Activated CD4-positive, alpha-beta memory T cell treated with anti-CD3 and anti-CD28 coated beads, Interleukin-2, amount 10 ng/mL, durations not matched to agents 7 days and 5 days (primary cell): ENCODE results near the gene CCDC93. TPM values are rescaled to one million over a fixed set of nuclear protein-coding genes. Genes with fewer than 3 reads are reported as not detected.

Experiments used
- CTCF ChIA-PET: fragments of 350-600 bp; sonication (Branson Sonifier 250); formaldehyde crosslinking; loops from one replicate; lab custom pipeline; 2021; ENCODE audit warnings: antibody characterized with exemption, inconsistent platforms; lab: Charles Lee
- POLR2A ChIA-PET: fragments of 350-600 bp; sonication (Branson Sonifier 250); formaldehyde crosslinking; loops from one replicate; lab custom pipeline; 2021; ENCODE audit warnings: antibody characterized with exemption; lab: Charles Lee
- DNase-seq: peaks from one replicate; pipeline ENCODE4 v3.0.0-alpha.2; 2020
- H3K27ac Mint-ChIP-seq: one replicate; pipeline ENCODE4 v1.8.0; 2021; ENCODE audit warnings: mild to moderate bottlenecking, mixed read lengths
- H3K27me3 Mint-ChIP-seq: one replicate; pipeline ENCODE4 v1.8.0; 2021; ENCODE audit warnings: mixed read lengths
- H3K36me3 Mint-ChIP-seq: one replicate; pipeline ENCODE4 v1.8.0; 2021; ENCODE audit warnings: low read depth, mixed read lengths
- H3K4me1 Mint-ChIP-seq: one replicate; pipeline ENCODE4 v1.8.0; 2021; ENCODE audit warnings: mixed read lengths
- H3K4me3 Mint-ChIP-seq: one replicate; pipeline ENCODE4 v1.8.0; 2021; ENCODE audit warnings: mild to moderate bottlenecking, mixed read lengths
- H3K9me3 Mint-ChIP-seq: one replicate; pipeline ENCODE4 v1.8.0; 2021; ENCODE audit warnings: mixed read lengths
- total RNA-seq, 2 experiments: library from RNA; stranded (reverse); gene quantifications; one replicate each; pipeline ENCODE4 v1.2.3, GENCODE V29; 2021

The CCDC93 gene
- total RNA-seq, 2 experiments from 2014 or later: 35.0 to 35.6 TPM

DNA sequence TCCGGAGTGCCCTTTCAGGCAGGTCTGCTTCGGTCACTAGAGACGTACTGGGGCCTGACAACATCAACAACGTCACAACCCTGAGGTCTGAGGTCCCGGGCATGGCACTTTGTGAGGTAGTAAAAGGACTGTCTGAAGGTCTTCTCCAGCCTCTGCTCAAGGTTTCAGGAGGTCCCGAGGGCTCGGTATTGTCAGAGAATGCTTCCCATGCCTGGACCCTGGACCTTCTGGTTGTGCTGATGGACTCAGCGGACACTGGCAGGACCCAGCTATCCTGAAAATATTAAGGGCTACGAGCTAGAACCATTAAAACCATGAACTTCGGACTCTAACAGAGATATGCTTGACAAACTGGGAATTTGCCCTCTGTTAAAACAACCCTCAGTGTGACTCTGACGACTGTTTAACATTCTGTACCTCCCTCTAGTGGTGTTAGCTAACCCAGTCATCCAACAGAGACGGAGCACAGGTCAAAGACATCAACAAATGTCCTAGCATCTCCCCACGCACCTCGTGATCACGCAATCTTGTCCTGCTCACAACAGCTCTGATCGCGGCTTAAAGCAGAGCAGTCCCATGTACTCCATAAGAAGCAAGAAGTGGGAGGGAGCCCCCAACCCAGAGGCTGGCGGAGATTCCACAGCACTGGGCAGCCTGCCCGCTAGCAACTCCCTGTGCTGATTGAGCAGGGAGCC, 96.5 kb downstream of the CCDC93 start:
- no peaks in the 10 kb centered on the region for H3K27me3 Mint-ChIP-seq

GRCh38 chr2:117902933-117903332, 110.9 kb downstream of the CCDC93 start:
- no peaks in the 10 kb centered on the region for H3K27me3 Mint-ChIP-seq
- POLR2A ChIA-PET: no interaction called here
- no peaks in the 10 kb centered on the region for H3K4me1 Mint-ChIP-seq
- no peak for DNase-seq
- H3K4me3 Mint-ChIP-seq: no peak overlapping the region
- peaks cover 2% of the 10 kb centered on the region for H3K9me3 Mint-ChIP-seq
- CTCF ChIA-PET: no interaction called here
- H3K36me3 Mint-ChIP-seq: no peaks in the 10 kb centered on the region
- no peak overlapping the region for H3K27ac Mint-ChIP-seq

More for the DNA sequence above, 96.5 kb downstream of the CCDC93 start:
- POLR2A ChIA-PET: no interaction called here
- Mint-ChIP-seq H3K36me3 (peaks cover 71% of the 10 kb centered on the region), H3K4me1 (no peaks in the 10 kb centered on the region), H3K27ac (no peak overlapping the region), H3K4me3 (no peak overlapping the region), H3K9me3 (peaks cover 3% of the 10 kb centered on the region)
- no peak for DNase-seq
- CTCF ChIA-PET: no interaction called here

GRCh38 chr2:117888897-117889296, 125.0 kb downstream of the CCDC93 start:
- ChIA-PET CTCF (no interaction called here), POLR2A (no interaction called here)
- Mint-ChIP-seq H3K4me3 (no peak overlapping the region), H3K4me1 (no peaks in the 10 kb centered on the region), H3K36me3 (no peaks in the 10 kb centered on the region), H3K9me3 (peaks cover 5% of the 10 kb centered on the region), H3K27me3 (peaks cover 8% of the 10 kb centered on the region), H3K27ac (no peak overlapping the region)
- DNase-seq: no peak

DNA sequence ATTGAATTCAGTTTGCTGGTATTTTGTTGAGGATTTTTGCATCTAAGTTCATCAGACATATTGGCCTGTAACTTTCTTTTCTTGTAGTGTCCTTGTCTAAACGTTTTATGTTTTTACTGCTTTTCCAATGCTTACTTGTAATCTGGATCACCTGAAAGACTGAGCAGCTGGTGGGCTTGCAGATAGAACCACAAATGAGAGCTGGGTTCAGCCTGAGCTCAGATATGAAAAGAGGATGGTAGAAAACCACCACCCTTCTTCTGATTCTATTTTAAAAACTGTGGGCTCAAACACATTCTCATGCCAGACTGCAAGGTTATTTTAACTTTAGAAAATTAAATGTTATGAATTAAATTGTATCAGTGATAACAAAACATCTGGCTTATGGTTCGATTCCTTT, 128.6 kb downstream of the CCDC93 start:
- no peaks in the 10 kb centered on the region for H3K4me1 Mint-ChIP-seq
- ChIA-PET CTCF (no interaction called here), POLR2A (no interaction called here)
- H3K9me3 Mint-ChIP-seq: peaks cover 16% of the 10 kb centered on the region
- H3K36me3 Mint-ChIP-seq: no peaks in the 10 kb centered on the region
- DNase-seq: no peak
- no peak overlapping the region for H3K27ac Mint-ChIP-seq
- H3K4me3 Mint-ChIP-seq: no peak overlapping the region
- peaks cover 4% of the 10 kb centered on the region for H3K27me3 Mint-ChIP-seq

- POLR2A ChIA-PET: no interaction called here
- DNase-seq: no peak
- Mint-ChIP-seq H3K27ac (no peak overlapping the region), H3K4me3 (no peak overlapping the region), H3K36me3 (no peaks in the 10 kb centered on the region), H3K9me3 (peaks cover 11% of the 10 kb centered on the region), H3K27me3 (no peaks in the 10 kb centered on the region), H3K4me1 (no peaks in the 10 kb centered on the region)
- CTCF ChIA-PET: no interaction called here
Measured at GRCh38 chr2:117879003-117879402, 134.9 kb downstream of the CCDC93 start.

DNA sequence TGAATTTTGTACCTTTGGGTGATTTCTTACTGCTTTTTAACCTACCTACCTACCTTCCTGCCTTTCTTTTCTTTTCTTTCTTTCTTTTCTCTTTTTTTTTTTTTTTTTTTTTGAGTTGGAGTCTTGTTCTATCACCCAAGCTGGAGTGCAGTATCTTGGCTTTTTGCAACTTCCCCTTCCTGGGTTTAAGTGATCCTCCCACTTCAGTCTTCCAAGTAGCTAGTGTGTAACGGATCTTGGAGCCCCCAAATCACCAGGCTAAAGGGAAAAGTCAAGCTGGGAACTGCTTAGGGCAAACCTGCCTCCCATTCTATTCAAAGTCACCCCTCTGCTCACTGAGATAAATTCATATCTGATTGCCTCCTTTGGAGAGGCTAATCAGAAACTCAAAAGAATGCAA, 138.1 kb downstream of the CCDC93 start:
- Mint-ChIP-seq H3K27me3 (no peaks in the 10 kb centered on the region), H3K9me3 (no peaks in the 10 kb centered on the region), H3K4me1 (no peaks in the 10 kb centered on the region), H3K27ac (no peak overlapping the region), H3K36me3 (no peaks in the 10 kb centered on the region), H3K4me3 (no peak overlapping the region)
- ChIA-PET POLR2A (no interaction called here), CTCF (no interaction called here)
- no peak for DNase-seq

Other genes starting within 250 kb of the CCDC93 start
- gene DDX18, start 199.4 kb downstream of the CCDC93 start, total RNA-seq: 10 to 100 TPM; 58.6 to 70.9 TPM
- 10 to 100 TPM; 38.2 to 40.9 TPM for gene INSIG2, start 74.4 kb upstream of the CCDC93 start, total RNA-seq